ENCODE measurements around the gene CTF1. TPM values are rescaled to one million over a fixed set of nuclear protein-coding genes. Genes with fewer than 3 reads are reported as not detected.

Gene CTF1
- total RNA-seq, 1 experiment from 2014 or later: 1.4 TPM

GRCh38 chr16:30946671-30947540, 50.5 kb downstream of the CTF1 start:
- Histone ChIP-seq H3K27me3 (ENCODE audit: insufficient read depth, low read length) (no peaks in the 10 kb centered on the region), H4K20me1 (ENCODE audit: insufficient read depth) (no peaks in the 10 kb centered on the region), H3K4me1 (ENCODE audit: control insufficient read depth in 1 of 2, insufficient read depth in 2 of 2, low read length in 2 of 2) (peaks cover 18 to 39% of the 10 kb centered on the region in 2 experiments), H3K36me3 (ENCODE audit: control insufficient read depth in 1 of 2, insufficient read depth in 2 of 2, low read length in 2 of 2) (peaks cover 14 to 20% of the 10 kb centered on the region in 2 experiments), H3K9me3 (ENCODE audit: control insufficient read depth in 1 of 2, insufficient read depth in 1 of 2, low read depth in 1 of 2, low read length in 2 of 2) (no peaks in the 10 kb centered on the region), H3K27ac (ENCODE audit: low read depth, low read length) (no peak overlapping the region), H3K4me3 (replicated peaks in 1 of 2; ENCODE audit: low read depth in 1 of 2, low read length in 2 of 2) (no peak overlapping the region), H3K9me2 (ENCODE audit: insufficient read depth) (no peaks in the 10 kb centered on the region), H2AFZ (ENCODE audit: low read depth, low read length, poor library complexity, severe bottlenecking) (no peak overlapping the region), H3K79me2 (ENCODE audit: insufficient read depth, low read length) (peaks cover 3% of the 10 kb centered on the region; the same call in 1 of the 2 replicates), H3K9ac (ENCODE audit: low read length) (no peak overlapping the region), H3K4me2 (ENCODE audit: low read length) (no peak overlapping the region)
- CTCF ChIA-PET: no interaction called here
- TF ChIP-seq EZH2phosphoT487 (IDR thresholded peaks at IDR 0.05; ENCODE audit: borderline replicate concordance): no peak
- no peak for TF ChIP-seq JUND (IDR thresholded peaks at IDR 0.05)
- no peak for TF ChIP-seq RAD21 (IDR thresholded peaks at IDR 0.05; ENCODE audit: low read depth)
- TF ChIP-seq, protein P1, sequence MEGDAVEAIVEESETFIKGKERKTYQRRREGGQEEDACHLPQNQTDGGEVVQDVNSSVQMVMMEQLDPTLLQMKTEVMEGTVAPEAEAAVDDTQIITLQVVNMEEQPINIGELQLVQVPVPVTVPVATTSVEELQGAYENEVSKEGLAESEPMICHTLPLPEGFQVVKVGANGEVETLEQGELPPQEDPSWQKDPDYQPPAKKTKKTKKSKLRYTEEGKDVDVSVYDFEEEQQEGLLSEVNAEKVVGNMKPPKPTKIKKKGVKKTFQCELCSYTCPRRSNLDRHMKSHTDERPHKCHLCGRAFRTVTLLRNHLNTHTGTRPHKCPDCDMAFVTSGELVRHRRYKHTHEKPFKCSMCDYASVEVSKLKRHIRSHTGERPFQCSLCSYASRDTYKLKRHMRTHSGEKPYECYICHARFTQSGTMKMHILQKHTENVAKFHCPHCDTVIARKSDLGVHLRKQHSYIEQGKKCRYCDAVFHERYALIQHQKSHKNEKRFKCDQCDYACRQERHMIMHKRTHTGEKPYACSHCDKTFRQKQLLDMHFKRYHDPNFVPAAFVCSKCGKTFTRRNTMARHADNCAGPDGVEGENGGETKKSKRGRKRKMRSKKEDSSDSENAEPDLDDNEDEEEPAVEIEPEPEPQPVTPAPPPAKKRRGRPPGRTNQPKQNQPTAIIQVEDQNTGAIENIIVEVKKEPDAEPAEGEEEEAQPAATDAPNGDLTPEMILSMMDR (IDR thresholded peaks at IDR 0.05 in 2 of 3, conservative IDR thresholded peaks at IDR 0.05 in 1 of 3; ENCODE audit: borderline replicate concordance in 1 of 3, insufficient read depth in 1 of 3, low read depth in 2 of 3, low read length in 2 of 3): no peak
- TF ChIP-seq ZFX (IDR thresholded peaks at IDR 0.05): no peak
- TF ChIP-seq, protein P2, sequence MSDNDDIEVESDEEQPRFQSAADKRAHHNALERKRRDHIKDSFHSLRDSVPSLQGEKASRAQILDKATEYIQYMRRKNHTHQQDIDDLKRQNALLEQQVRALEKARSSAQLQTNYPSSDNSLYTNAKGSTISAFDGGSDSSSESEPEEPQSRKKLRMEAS (IDR thresholded peaks at IDR 0.05): no peak
- no peak for TF ChIP-seq FOSL1 (IDR thresholded peaks at IDR 0.05; ENCODE audit: low read depth)
- no peak for TF ChIP-seq ZNF274 (IDR thresholded peaks at IDR 0.05; ENCODE audit: low read depth, low read length)
- TF ChIP-seq YY1 (IDR thresholded peaks at IDR 0.05; ENCODE audit: extremely low read depth, insufficient replicate concordance, low read depth, low read length): no peak
- TF ChIP-seq ATF3 (IDR thresholded peaks at IDR 0.05): no peak
- TF ChIP-seq CBX3 (IDR thresholded peaks at IDR 0.05; ENCODE audit: low read depth): no peak
- TF ChIP-seq, protein P3, sequence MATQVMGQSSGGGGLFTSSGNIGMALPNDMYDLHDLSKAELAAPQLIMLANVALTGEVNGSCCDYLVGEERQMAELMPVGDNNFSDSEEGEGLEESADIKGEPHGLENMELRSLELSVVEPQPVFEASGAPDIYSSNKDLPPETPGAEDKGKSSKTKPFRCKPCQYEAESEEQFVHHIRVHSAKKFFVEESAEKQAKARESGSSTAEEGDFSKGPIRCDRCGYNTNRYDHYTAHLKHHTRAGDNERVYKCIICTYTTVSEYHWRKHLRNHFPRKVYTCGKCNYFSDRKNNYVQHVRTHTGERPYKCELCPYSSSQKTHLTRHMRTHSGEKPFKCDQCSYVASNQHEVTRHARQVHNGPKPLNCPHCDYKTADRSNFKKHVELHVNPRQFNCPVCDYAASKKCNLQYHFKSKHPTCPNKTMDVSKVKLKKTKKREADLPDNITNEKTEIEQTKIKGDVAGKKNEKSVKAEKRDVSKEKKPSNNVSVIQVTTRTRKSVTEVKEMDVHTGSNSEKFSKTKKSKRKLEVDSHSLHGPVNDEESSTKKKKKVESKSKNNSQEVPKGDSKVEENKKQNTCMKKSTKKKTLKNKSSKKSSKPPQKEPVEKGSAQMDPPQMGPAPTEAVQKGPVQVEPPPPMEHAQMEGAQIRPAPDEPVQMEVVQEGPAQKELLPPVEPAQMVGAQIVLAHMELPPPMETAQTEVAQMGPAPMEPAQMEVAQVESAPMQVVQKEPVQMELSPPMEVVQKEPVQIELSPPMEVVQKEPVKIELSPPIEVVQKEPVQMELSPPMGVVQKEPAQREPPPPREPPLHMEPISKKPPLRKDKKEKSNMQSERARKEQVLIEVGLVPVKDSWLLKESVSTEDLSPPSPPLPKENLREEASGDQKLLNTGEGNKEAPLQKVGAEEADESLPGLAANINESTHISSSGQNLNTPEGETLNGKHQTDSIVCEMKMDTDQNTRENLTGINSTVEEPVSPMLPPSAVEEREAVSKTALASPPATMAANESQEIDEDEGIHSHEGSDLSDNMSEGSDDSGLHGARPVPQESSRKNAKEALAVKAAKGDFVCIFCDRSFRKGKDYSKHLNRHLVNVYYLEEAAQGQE (IDR thresholded peaks at IDR 0.05; ENCODE audit: low read depth): no peak
- no peak for TF ChIP-seq POLR2AphosphoS5 (IDR thresholded peaks at IDR 0.05; ENCODE audit: low read depth, low read length)
- BruUV-seq (replicated peaks): no TSS peak
- intact Hi-C loops (cut with micrococcal nuclease): no loop called here
- DNase-seq (ENCODE audit: low read depth, low spot score) (no peak), ATAC-seq (no peak)
- POLR2A ChIA-PET: no interaction called here
- RAD21 ChIA-PET (ENCODE audit: low non-redundant PET in 1 of 2, low total read pairs in 2 of 2, uncharacterized antibody in 2 of 2, unreplicated experiment in 2 of 2): no interaction called here

Data from HCT116 (cell line).